Measurements from ENCODE around the gene THAP11.
A peak's percentile ranks its signal among the peaks of the same experiment; 100 is the strongest.
"Not testable (repeated sequence)": the region's sequence is repeated elsewhere in the genome, so short reads cannot be mapped to it uniquely, and the experiment has no call there.

Gene THAP11

DNA sequence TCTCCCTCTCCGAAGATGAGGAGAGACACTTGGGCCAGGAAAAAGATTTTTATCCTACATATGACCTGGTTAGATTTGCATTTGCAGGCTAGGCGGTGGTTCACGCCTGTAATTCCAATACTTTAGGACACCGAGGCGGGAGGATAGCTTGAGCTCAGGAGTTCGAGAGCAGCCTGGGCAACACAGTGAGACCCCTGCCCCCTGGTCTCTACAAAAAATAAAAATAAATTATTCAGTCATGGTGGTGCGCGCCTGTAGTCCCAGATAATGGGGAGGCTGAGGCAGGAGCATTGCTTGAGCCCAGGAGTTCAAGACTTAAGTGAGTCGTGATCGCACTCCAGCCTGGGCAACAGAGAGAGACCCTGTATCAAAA, 7.9 kb upstream of the THAP11 start:
- no peak for DNase-seq (ENCODE audit: low read depth in 2 of 2)

DNA sequence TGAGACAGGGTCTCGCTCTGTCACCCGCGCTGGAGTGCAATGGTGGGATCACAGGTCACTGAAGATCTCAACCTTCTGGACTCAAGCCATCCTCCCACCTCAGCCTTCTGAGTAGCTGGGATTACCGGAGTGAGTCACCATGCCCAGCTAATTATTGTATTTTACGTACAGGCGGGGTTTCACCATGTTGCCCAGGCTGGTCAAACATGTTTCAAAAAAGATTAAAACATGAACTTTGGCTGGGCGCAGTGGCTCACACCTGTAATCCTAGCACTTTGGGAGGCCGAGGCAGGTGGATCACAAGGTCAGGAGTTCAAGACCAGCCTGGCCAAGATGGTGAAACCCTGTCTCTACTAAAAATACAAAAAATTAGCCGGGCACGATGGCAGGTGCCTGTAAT, 4.9 kb upstream of the THAP11 start:
- DNase-seq (ENCODE audit: low read depth in 2 of 2) = not testable (repeated sequence)

- DNase-seq (ENCODE audit: low read depth in 2 of 2) = no peak
These were observed 4.3 kb upstream of the THAP11 start for GRCh38 chr16:67837811-67838210.

- no peak for DNase-seq (ENCODE audit: low read depth in 2 of 2)
These were observed 813 bp upstream of the THAP11 start for GRCh38 chr16:67841198-67841815.

DNA sequence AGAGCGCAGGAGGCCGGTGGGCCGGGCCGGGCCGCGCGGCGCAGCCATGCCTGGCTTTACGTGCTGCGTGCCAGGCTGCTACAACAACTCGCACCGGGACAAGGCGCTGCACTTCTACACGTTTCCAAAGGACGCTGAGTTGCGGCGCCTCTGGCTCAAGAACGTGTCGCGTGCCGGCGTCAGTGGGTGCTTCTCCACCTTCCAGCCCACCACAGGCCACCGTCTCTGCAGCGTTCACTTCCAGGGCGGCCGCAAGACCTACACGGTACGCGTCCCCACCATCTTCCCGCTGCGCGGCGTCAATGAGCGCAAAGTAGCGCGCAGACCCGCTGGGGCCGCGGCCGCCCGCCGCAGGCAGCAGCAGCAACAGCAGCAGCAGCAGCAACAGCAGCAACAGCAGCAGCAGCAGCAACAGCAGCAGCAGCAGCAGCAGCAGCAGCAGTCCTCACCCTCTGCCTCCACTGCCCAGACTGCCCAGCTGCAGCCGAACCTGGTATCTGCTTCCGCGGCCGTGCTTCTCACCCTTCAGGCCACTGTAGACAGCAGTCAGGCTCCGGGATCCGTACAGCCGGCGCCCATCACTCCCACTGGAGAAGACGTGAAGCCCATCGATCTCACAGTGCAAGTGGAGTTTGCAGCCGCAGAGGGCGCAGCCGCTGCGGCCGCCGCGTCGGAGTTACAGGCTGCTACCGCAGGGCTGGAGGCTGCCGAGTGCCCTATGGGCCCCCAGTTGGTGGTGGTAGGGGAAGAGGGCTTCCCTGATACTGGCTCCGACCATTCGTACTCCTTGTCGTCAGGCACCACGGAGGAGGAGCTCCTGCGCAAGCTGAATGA, 606 bp downstream of the THAP11 start:
- DNase-seq (ENCODE audit: low read depth in 2 of 2) = peak; percentile 31 to 40

DNA sequence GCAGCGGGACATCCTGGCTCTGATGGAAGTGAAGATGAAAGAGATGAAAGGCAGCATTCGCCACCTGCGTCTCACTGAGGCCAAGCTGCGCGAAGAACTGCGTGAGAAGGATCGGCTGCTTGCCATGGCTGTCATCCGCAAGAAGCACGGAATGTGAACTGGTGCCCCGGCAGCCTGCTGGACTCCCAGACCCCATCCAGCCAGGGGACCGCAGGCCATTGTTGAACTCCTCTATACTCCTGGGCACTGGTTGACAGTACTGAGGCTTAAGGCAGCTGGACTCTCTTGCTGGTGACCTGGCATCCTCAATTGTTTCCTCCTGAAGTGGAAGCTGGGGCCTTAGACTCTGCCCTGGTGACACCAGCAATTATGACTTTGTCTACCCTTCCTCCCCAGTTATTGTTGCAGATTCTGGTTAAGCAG, 1.2 kb downstream of the THAP11 start:
- DNase-seq (ENCODE audit: low read depth in 2 of 2) = no peak

DNA sequence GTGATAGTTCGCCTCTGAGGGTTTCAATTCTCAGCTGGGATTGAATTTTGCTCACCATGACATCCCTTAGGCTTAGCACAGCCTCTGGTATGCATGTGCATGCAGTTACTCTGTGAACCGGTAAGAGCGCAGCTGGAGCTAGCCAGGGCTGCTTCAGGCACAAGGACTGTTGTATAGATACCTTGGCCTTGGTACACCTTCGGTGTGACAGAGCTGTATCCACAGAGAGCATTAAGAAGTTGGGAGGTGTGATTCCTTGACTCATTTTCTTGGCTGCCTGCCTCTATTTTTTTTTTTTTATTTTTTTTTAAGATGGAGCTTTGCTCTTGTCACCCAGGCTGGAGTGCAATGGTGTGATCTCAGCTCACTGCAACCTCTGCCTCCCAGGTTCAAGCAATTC, 2.4 kb downstream of the THAP11 start:
- DNase-seq (ENCODE audit: low read depth in 2 of 2) = no peak

GRCh38 chr16:67845291-67846062, 3.4 kb downstream of the THAP11 start:
- DNase-seq (ENCODE audit: low read depth in 2 of 2) = no peak

DNA sequence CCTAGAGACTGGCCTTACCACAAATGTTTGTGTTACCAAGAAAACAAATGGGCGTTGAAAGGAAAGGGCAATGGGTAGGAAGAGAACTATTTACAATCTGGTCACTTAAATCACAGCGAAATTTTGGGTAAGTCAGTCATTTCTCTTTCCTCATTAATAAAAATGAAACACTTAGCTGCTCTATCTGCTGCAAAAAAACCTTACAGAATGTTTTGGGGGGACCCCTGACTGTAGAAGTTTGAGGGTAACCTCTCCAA, 3.9 kb downstream of the THAP11 start:
- DNase-seq (ENCODE audit: low read depth in 2 of 2) = no peak

DNA sequence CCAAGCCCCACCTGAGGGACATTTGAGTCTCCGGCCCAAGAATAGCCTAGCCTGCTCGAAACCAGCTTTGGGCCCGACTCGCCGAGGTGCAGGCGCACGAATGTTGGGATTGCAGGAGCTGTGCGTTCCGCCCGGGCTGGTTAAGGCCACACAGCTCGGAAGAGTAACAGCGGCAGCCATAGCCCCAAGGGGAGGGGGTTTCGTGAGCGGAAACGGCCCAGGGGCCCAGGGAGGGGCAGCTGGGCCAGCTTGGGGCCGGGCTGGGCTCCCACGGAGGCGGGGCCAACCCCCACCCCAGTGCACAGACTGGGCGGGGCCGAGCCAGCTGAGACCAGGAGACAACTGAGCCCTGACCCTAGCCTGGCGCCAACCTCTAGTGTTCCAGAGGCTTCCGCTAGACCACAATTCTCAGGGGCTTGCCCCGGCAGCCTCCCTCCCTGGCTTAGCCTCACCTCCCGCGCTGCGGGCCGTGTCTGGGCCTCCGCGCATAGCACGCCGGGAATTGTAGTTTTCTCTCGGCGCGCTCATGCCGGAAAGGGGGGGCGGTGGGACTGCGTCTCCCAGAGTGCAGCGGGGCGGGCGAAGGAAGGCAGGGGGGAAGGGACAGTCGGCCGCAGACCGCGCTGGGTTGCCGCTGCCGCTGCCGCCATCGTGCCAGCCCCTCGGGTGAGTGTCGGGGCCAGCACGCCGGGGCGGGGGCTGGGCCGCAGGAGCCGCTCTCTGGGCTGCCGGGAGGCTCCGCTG, 4.4 kb downstream of the THAP11 start, which contains the start of gene NUTF2:
TSS of gene NUTF2 (plus strand) at position 614 of the 744 bp plus-strand sequence. CDS start 18,198 bp downstream, outside the sequence.
- DNase-seq (ENCODE audit: low read depth in 2 of 2) = peak; percentile 94

GRCh38 chr16:67847064-67847861, 5.1 kb downstream of the THAP11 start, which contains the start of gene CENPT:
CENPT (minus strand) TSS chr16:67847693; CDS start chr16:67833859, 13,834 bp downstream.
- peak in 1 of 2 donors; percentile 24 for DNase-seq (ENCODE audit: low read depth in 2 of 2)

- DNase-seq (ENCODE audit: low read depth in 2 of 2) = no peak
These were observed 6.0 kb downstream of the THAP11 start for GRCh38 chr16:67848118-67848517.

DNA sequence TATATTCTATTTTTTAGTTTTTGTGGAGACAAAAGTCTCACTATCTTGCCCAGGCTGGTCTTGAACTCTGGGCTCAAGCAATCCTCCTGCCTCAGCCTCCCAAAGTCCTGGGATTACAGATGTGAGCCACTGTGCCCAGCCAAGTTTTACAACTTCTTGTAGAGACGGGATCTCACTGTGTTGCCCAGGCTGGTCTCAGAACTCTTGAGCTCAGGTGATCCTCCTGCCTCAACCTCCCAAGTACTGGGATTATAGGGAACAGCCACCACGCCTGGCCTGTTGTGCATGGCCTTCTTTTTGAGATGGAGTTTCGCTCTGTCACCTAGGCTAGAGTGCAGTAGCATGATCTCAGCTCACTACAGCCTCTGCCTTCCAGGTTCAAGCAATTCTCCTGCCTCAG, 11.6 kb downstream of the THAP11 start:
- DNase-seq (ENCODE audit: low read depth in 2 of 2) = no peak

GRCh38 chr16:67855789-67856188, 13.7 kb downstream of the THAP11 start:
- no peak for DNase-seq (ENCODE audit: low read depth in 2 of 2)

DNA sequence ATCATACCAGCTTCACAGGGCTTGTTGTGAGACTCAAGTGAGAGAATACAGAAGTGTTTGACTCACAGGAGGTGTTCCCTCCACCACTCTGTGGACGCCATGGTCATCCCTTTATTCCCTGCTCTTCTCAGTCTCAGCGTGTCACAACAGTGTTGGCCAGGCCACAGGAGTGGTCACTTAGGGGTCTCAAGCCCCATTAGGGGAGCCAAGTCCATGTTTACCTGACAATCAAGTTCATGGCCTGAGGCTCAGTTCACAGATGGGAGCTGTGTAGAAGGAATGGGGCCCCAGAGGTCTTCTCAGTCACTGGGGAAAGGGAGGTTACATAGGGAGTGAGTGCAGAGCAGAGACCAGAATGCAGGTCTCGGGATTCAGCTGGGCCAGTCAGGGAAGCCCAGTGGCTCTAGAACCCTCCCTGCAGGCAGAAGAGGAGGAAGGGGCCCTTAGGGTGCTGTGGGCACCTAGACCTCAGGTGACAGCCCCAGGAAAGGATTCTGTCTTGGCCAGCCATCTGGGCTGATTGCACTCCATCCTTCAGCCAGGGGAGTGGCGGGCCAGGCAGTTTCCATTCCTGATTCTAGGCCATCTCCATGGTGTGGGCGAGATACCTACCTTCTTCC, 14.9 kb downstream of the THAP11 start:
- DNase-seq (ENCODE audit: low read depth in 2 of 2) = no peak

DNA sequence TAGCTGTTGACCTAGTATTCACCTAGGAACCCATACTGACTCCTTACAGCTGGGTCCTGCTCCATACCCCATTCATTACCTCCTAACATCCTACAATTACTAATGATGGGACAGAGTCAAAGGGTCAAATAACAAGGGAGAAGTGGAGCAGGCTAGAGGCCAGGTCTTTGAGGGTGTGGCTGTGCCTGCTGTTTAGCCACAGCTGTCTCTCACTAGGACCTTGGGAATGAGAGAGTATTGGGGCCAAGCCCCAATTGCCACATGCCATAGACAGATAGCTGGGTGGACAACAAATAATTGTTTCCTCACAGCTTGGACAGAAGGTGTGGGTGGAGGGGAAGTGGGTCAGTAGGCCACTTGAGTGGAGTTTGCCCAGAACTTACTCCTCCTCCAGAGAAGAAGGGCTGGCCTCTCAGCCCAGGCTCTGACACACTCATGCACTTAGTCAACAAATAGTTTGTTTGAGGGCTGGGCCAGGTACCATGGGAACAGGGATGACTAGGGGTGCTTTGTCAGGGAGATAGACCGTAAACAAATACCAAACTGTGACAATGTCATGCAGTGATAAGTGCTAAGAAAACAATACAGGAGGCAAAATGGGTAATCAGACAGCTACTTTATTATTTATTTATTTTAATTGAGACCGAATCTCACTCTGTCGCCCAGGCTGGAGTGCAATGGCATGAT, 15.6 kb downstream of the THAP11 start:
- DNase-seq (ENCODE audit: low read depth in 2 of 2) = no peak

DNA sequence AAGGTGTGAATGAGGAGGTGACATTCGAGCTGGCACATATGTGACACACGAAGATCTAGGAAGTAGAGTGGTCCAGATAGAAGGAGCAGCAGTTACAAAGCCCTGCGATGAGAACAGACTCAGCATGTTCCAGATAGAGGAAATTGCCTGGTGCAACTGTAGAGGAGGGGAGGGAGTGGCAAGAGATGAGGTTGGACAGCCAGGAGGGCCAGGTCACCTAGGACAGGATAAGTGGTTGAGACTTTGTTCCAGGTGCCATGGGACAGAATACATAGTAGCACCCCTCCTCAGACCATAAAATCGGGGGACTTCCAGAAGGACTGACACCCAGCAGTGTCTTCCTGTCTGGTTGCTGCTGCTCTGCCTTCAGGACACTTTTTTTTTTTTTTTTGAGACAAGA, 16.4 kb downstream of the THAP11 start:
- DNase-seq (ENCODE audit: low read depth in 2 of 2) = no peak

DNA sequence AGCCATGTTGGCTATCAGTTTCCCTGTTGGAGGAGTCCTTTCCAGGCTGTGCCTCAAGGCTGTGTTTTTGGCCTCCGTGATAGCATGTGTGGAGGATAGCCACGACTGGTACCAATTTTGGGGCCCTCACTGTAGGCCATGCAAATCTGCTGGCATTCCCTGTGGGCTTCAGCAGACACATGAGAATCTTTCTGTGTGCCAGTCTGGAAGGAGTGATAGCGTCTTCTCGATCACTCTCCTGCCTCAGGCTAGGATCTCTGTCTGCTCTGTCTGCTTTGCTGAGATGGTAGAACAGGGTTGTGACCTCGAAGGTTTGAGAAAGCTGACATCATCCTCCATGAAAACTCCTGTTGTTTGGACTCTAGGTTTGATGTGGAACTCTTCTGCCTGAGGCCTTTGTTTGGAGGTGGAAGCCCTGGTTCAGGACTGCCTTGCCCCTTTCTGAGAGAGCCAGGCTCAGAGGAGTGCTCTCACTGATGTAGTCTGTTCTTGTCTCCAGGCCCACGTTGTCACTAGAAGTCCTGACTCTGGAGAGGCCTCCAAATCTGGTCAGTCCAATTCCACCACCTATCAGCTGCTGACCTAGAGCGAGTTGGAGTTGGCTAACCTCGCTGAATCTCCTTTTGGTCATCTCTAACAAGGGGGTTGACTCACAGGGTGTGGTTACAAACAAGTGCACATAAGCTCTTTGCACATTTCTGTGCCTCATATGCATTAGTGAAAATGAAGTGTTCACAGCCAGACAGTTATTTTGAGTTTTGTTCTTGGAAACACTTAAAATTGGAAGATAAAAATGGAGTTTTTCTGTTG, 18.7 kb downstream of the THAP11 start:
- no peak for DNase-seq (ENCODE audit: low read depth in 2 of 2)

DNA sequence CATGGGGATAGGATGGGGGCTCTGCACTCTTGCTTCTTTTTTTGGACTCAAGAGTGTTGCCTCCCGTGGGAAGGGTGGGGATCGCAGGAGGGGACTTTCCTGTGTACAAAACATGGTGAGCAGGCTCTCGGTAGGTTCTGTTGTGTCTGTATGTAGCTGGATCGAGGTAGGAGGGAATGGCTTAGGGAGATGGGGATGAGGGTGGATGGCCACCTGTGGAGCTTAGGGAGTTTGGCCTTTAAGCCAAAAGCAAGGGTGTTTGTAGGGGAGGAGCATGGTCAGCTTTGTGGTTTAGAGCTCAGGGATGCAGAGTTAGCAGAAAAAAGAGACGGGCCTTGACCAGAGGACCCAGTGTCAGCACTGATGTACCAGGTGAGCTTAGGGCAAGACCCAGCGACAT, 19.8 kb downstream of the THAP11 start:
- no peak for DNase-seq (ENCODE audit: low read depth in 2 of 2)
